Activated T-helper 17 cell treated with anti-CD3 and anti-CD28 coated beads, Interleukin-2, amount 50 U/mL, for 72 hours (primary cell): ENCODE data around the gene PHC2. TPM values are rescaled to one million over a fixed set of nuclear protein-coding genes. Genes with fewer than 3 reads are reported as not detected.
A peak's percentile ranks its signal among the peaks of the same experiment; 100 is the strongest.
"Not testable (repeated sequence)": the region's sequence is repeated elsewhere in the genome, so short reads cannot be mapped to it uniquely, and the experiment has no call there.

ENCODE experiments used
- ATAC-seq: fragments of 150-1000 bp; cut with Tn5 transposase; replicated peaks from 2 replicates; pipeline ENCODE4 v1.10.0; 2021; ENCODE audit warnings: mild to moderate bottlenecking, moderate library complexity
- H3K27ac Mint-ChIP-seq: one replicate; pipeline ENCODE4 v1.8.0; 2022; ENCODE audit warnings: mixed read lengths
- H3K27me3 Mint-ChIP-seq: one replicate; pipeline ENCODE4 v1.8.0; 2022; ENCODE audit warnings: mixed read lengths
- H3K36me3 Mint-ChIP-seq: one replicate; pipeline ENCODE4 v1.8.0; 2022; ENCODE audit warnings: low read depth, mild to moderate bottlenecking, mixed read lengths
- H3K4me1 Mint-ChIP-seq: one replicate; pipeline ENCODE4 v1.8.0; 2022; ENCODE audit warnings: mixed read lengths
- H3K4me3 Mint-ChIP-seq: one replicate; pipeline ENCODE4 v1.8.0; 2022; ENCODE audit warnings: mild to moderate bottlenecking, mixed read lengths
- H3K9me3 Mint-ChIP-seq: one replicate; pipeline ENCODE4 v1.8.0; 2022; ENCODE audit warnings: mixed read lengths
- total RNA-seq, 2 donors: library from RNA; stranded (reverse); gene quantifications; one replicate each; pipeline ENCODE4 v1.2.3, GENCODE V29; 2022

The PHC2 gene
- total RNA-seq, 2 donors from 2014 or later, result 21.4 to 27.3 TPM

DNA sequence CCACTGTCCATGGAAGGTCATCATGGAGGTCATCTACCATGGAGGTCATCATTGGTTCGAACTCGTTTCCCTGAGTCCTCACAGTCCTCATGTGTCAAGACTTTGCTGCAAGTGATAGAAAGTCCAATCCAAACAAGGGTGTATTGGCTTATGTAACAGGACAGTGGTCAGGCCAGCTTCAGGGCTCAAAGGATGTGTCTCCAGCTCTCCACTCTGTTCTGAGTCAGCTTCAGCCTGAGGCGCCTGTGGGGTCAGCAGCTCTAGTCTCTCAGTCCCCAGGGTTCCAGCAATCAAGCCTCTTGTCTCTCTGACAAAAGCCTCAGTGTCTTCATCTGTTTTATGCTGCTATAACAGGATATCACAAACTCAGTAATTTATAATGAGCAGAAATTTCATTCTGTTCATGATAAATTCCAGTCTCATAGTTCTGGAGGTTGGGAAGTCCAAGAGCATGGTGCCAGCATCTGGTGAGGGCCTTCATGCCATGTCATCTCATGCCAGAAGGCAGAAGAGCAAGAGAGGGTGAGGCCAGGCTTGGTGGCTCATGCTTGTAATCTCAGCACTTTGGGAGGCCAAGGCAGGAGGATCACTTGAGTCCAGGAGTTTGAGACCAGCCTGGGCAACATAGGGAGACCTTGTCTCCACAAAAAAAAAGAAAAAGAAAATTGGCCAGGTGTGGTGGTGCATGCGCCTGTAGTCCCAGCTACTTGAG, 129.5 kb downstream of the PHC2 start:
- Mint-ChIP-seq H3K27me3 (peaks cover 7% of the 10 kb centered on the region), H3K9me3 (no peaks in the 10 kb centered on the region), H3K4me3 (no peak overlapping the region), H3K36me3 (peaks cover 14% of the 10 kb centered on the region), H3K27ac (no peak overlapping the region), H3K4me1 (no peaks in the 10 kb centered on the region)
- no peak for ATAC-seq

DNA sequence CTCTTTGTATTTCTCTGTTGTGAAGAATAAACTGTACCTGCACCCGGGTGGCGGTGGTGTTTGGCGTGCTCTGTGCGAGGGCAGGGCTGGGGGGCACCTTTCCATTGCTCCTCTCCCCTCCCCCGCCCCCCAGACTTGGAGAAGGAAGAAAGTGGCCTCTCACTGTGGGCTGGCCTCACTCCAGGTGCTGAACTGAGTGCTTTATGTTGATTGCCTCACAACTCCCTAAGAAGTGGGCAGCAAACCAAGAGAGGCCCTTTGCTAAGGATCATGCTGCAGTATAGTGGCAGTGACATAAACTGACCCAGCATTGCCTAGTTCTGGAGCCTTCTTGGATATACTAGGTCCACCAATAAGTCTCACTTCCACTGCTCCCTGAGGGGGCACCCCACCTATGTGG, 130.2 kb downstream of the PHC2 start:
- Mint-ChIP-seq H3K36me3 (peaks cover 16% of the 10 kb centered on the region), H3K27me3 (peaks cover under 1% of the 10 kb centered on the region), H3K4me1 (no peaks in the 10 kb centered on the region), H3K9me3 (no peaks in the 10 kb centered on the region), H3K27ac (no peak overlapping the region), H3K4me3 (no peak overlapping the region)
- no peak for ATAC-seq

DNA sequence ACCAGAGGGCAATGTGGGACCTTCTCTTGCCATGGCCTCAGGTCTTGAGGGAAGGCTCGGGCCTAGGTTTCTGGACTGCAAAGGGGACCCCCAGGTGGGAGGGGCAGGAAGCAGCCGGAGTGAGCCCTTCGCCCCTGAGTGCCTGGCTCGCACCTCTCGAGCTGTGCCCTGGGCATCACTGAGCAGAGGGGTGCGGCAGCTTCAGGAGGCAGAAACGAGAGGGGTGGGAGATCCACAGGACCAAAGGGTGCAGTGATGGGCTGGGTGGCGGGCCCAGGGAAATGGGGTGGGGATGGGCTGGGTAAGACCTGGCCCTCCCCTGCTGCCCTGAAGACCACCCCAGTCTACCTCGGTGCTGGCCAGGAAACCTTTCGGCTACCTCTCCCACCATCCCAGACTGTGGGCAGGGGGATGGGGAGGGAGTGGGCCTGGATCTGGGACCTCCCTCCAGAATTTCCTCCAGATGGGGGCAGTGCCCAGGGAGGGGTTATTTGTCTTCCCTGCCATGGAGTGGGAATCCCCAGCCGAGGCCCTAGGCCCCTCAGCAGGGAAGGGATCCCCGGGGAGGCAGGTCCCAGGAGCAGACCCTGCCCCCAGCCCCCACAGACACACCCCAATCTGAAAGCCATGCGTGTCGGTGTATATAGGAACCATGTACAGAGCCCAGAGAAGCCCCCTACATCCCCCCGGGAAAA, 131.3 kb downstream of the PHC2 start:
- no peak for ATAC-seq
- Mint-ChIP-seq H3K4me1 (no peaks in the 10 kb centered on the region), H3K36me3 (peaks cover 16% of the 10 kb centered on the region), H3K27me3 (no peaks in the 10 kb centered on the region), H3K27ac (no peak overlapping the region), H3K9me3 (no peaks in the 10 kb centered on the region), H3K4me3 (no peak overlapping the region)

DNA sequence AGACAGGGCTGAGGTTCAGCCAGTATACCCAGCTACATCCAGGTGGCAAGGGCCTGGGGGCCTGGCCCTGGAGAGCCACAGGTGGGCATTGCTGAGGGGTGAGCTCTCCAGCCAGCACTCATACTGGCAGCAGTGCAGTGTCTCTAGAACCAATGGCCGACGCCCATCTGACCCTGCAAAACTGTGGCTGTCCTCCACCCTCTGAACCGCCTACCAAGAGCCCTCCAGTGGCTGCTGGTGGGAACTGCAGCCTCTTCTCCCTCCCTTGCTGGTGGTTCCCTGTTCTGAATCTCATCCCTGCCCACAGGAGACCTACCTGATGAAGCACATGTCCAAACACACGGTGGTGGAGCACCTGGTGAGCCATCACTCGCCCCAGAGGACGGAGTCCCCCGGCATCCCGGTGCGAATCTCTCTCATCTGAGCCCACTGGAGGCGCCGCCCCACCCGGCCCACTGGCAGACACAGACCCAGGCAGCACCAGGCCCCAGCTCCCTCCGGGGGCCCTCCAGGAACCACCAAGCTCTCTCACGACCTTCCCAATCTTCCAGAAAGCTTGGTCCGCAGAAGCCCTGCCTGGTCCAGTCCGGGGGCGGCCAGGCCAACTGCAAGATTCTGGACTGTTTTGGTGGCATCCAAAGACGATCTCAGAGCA, 132.1 kb downstream of the PHC2 start:
- Mint-ChIP-seq H3K4me1 (no peaks in the 10 kb centered on the region), H3K36me3 (peaks cover 16% of the 10 kb centered on the region), H3K27me3 (no peaks in the 10 kb centered on the region), H3K4me3 (no peak overlapping the region), H3K27ac (no peak overlapping the region), H3K9me3 (no peaks in the 10 kb centered on the region)
- ATAC-seq, result peak; percentile 64

DNA sequence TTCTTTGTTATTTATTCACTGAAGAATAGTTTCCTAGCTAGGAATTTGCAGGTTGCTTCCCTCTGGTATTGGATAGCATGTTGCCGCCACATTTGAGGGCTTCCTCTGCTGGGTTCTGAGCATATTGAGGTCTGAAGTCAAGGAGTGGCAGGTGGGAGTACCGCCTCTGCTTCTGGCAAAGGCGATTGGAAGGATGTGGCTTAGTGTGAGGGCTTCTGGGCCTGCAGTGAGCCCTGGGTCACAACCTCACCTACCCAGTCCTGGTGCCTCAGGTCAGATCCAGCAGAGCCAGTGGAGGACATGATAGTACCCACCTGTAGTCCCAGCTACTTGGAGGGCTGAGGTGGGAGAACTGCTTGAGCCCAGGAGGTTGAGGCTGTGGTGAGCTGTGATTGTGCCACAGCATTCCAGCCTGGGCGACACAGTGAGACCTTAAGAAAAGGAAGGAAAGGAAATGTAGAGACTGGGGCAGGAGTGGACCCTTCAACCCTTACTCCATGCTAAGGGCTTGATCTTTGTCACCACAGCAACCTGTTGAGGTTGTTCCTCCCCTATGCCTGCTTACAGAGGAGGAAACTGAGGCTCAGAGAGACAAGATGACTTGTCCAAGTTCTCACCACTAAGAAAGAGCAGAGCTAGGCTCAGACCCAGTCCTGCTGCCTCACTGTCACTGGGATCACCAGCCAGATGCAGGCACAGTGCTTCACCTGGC, 132.8 kb downstream of the PHC2 start:
- no peak overlapping the region for H3K27ac Mint-ChIP-seq
- no peak overlapping the region for H3K4me3 Mint-ChIP-seq
- no peaks in the 10 kb centered on the region for H3K27me3 Mint-ChIP-seq
- peaks cover 16% of the 10 kb centered on the region for H3K36me3 Mint-ChIP-seq
- H3K4me1 Mint-ChIP-seq, result no peaks in the 10 kb centered on the region
- no peaks in the 10 kb centered on the region for H3K9me3 Mint-ChIP-seq
- ATAC-seq, result no peak

DNA sequence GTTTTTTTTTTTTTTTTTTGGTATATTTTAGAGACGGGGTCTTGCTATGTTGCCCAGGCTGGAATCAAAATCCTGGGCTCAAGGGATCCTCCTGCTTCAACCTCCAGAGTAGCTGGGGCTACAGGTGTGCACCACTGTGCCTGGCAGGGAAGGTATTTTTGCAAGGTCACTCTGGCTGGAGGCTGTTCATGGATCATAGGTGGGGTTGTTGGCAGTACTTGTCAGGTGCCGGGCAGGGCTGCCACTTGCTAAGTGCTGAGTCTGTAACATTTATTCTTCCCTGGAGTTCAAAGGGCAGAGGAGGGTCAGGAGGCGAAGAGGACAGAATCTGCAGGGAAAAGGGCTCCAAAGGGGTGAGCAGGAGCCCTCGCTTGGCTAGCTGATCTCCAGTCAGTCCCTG, 134.1 kb downstream of the PHC2 start:
- H3K27me3 Mint-ChIP-seq, result no peaks in the 10 kb centered on the region
- H3K4me3 Mint-ChIP-seq, result no peak overlapping the region
- no peaks in the 10 kb centered on the region for H3K9me3 Mint-ChIP-seq
- ATAC-seq, result no peak
- H3K4me1 Mint-ChIP-seq, result no peaks in the 10 kb centered on the region
- H3K36me3 Mint-ChIP-seq, result peaks cover 16% of the 10 kb centered on the region
- H3K27ac Mint-ChIP-seq, result peak overlapping the region; percentile 12

DNA sequence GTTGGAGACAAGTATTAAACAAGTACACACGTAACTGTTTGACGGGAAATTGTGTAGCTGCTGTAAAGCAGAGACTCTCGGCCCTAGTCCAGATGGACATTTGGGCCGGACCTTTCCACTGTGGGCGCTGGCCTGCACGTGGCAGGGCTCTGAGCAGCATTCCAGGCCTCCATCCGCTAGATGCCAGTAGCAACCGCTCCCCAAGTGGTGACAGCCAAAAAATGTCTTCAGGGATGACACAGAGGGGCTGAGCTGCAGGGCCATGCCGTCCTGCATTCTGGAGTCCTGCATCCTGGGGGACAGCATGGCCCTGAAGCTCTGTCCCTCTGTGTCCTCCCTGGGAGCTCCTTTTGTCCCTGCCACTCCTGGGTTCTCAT, 134.8 kb downstream of the PHC2 start:
- Mint-ChIP-seq H3K27me3 (no peaks in the 10 kb centered on the region), H3K27ac (peak overlapping the region; percentile 12), H3K4me3 (no peak overlapping the region), H3K36me3 (peaks cover 16% of the 10 kb centered on the region), H3K4me1 (no peaks in the 10 kb centered on the region), H3K9me3 (no peaks in the 10 kb centered on the region)
- no peak for ATAC-seq

DNA sequence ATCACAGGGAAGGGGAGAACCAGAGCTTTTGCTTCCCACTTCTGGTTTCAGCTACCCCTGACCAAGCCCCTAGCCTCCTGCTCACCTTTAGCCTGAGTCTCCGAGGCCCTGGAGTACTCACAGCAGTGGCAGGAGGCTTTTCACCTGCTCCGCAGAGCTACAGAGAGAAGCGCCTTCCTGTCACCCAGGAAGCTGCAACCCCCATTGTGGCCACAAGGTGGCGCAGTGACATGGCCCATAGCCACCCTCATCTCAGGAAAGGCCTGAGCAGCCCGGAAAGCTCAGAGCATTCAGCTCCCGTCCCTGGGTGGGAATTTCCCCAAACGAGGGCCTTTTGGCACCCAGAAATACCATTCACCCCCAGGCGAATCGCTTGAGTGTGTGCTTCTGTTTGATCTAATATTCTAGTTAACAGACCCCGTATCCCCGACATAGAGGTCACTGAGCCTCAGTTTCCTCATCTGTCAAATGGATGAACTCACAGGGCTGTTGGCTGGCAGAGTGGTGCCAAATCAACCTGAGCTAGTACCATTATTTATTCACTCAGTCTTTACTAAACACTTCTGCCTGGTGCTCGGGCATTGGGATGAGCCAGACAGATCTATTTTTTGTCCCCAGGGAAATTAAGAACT, 135.3 kb downstream of the PHC2 start:
- H3K4me1 Mint-ChIP-seq, result no peaks in the 10 kb centered on the region
- no peaks in the 10 kb centered on the region for H3K9me3 Mint-ChIP-seq
- ATAC-seq, result peak; percentile 97
- peak overlapping the region; percentile 81 for H3K27ac Mint-ChIP-seq
- no peak overlapping the region for H3K4me3 Mint-ChIP-seq
- peaks cover 16% of the 10 kb centered on the region for H3K36me3 Mint-ChIP-seq
- no peaks in the 10 kb centered on the region for H3K27me3 Mint-ChIP-seq

DNA sequence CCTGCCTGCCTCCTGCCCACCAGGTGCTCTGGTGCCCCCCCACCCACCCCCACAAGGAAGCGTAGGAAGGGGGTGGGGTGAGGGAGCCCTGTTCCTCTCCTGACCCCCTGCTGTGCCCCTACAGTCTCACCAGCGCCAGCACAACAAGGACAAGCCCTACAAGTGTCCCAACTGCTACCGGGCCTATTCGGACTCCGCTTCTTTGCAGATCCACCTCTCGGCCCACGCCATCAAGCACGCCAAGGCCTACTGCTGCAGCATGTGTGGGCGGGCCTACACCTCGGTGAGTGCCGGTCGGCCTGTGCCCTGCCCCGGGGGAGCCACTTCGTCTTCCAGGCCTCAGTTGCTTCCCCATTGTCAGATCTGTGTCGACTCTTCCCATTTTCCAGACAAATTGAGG, 135.9 kb downstream of the PHC2 start:
- no peaks in the 10 kb centered on the region for H3K9me3 Mint-ChIP-seq
- H3K27me3 Mint-ChIP-seq, result no peaks in the 10 kb centered on the region
- no peak for ATAC-seq
- no peak overlapping the region for H3K4me3 Mint-ChIP-seq
- H3K36me3 Mint-ChIP-seq, result peaks cover 16% of the 10 kb centered on the region
- H3K4me1 Mint-ChIP-seq, result no peaks in the 10 kb centered on the region
- H3K27ac Mint-ChIP-seq, result peak overlapping the region; percentile 81

DNA sequence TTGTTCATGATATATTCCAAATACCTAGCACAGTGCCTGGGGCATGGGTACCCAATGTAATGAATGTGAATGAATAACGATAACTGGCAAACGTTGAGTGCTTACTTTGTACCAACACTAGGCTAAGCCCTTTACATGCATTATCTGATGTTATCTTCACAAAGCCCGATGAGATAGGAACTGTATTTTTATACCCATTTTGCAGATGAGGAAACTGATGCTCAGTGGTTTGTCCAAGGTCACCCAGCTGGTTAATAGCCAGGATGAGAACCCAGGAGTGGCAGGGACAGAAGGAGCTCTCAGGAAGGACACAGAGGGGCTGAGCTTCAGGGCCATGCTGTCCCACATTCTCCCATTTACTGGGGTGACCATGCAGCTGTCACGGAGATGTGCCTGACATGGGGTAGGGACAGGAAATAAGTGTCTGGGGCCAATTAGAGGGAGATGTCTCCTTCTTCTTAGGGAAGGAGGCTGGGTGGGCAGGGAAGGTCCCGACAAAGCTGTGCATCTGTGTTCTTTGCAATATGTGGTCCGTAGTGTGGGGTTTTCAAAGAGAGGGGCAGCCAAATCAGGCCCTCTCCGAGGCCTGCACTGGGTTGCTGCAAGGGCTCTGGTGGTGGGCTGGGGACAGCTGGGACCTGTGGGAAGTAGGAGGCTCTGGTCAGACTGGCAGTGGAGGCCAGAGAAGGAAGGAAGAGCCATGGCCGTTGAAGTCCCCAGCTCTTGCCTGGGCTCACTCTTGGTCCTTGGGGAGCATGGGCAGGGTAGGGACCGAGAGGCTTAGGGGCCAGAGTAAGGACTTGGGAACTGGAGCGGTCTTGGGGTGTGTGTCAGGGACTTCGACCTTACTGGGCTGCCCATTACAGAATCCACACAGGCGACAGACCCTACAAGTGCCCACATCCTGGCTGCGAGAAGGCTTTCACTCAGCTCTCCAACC, 136.6 kb downstream of the PHC2 start:
- Mint-ChIP-seq H3K4me3 (no peak overlapping the region), H3K27me3 (no peaks in the 10 kb centered on the region), H3K4me1 (no peaks in the 10 kb centered on the region), H3K27ac (no peak overlapping the region), H3K9me3 (no peaks in the 10 kb centered on the region), H3K36me3 (peaks cover 15% of the 10 kb centered on the region)
- ATAC-seq, result no peak

DNA sequence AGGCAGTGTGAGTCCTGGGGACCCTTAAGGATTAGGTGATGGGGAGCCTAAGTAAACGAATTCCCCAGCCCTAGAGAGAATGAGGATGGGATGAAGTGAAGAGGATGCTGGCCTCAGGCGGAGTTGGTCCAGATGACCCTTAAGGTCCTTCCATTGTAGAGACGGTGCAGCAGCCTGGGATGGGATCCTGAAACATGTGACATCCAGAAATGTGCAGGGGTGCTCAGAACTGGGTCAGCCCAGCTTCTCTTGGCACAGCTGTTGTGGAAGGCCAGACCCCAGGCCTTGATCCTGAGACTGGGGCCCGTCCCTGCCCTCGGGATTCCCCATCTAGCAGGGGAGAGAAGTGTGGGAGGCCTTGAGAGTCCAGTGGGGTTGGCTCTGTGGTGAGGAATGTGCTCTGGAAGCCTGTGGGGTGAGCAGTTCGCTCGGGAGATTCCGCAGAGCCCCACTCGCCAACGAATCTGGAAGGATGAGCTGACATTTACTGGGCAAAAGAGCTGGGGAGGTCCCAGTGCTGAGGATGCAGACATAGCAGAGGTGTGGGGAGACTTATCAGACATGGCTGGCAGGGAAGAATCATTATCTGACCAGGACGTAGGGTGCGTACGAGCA, 138.1 kb downstream of the PHC2 start:
- no peak for ATAC-seq
- H3K4me3 Mint-ChIP-seq, result no peak overlapping the region
- no peaks in the 10 kb centered on the region for H3K4me1 Mint-ChIP-seq
- peaks cover 9% of the 10 kb centered on the region for H3K36me3 Mint-ChIP-seq
- no peaks in the 10 kb centered on the region for H3K9me3 Mint-ChIP-seq
- H3K27ac Mint-ChIP-seq, result peak overlapping the region; percentile 75
- no peaks in the 10 kb centered on the region for H3K27me3 Mint-ChIP-seq

DNA sequence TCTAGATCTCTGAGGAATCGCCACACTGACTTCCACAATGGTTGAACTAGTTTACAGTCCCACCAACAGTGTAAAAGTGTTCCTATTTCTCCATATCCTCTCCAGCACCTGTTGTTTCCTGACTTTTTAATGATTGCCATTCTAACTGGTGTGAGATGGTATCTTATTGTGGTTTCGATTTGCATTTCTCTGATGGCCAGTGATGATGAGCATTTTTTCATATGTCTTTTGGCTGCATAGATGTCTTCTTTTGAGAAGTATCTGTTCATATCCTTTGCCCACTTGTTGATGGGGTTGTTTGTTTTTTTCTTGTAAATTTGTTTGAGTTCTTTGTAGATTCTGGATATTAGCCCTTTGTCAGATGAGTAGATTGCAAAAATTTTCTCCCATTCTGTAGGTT, 140.3 kb downstream of the PHC2 start:
- H3K4me1 Mint-ChIP-seq, H3K27me3 Mint-ChIP-seq, H3K9me3 Mint-ChIP-seq, H3K36me3 Mint-ChIP-seq, H3K27ac Mint-ChIP-seq, ATAC-seq, H3K4me3 Mint-ChIP-seq: not testable (repeated sequence)

DNA sequence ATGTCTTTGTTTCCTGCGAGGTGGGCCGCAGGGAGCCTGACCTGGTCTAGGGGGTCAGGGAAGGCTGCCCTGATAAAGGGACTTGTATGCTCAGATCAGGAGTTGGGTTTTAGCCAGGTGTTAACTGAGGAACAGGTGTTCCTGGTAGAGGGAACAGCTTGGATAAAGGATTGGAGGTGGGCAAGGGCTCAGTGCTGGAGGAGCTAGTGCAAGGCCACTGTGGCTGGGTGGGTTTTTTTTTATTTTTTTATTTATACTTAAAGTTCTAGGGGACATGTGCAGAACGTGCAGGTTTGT, 141.1 kb downstream of the PHC2 start:
- Mint-ChIP-seq H3K27ac (no peak overlapping the region), H3K9me3 (no peaks in the 10 kb centered on the region), H3K4me3 (no peak overlapping the region), H3K27me3 (no peaks in the 10 kb centered on the region), H3K36me3 (peaks cover 1% of the 10 kb centered on the region), H3K4me1 (no peaks in the 10 kb centered on the region)
- no peak for ATAC-seq
